HPDE6-E6E7 (cell line): ENCODE data around the gene PLB1.

ENCODE experiments used
- DNase-seq: peaks from one replicate; pipeline ENCODE4 v3.0.0; 2011; ENCODE audit warnings: missing footprints; ENCODE audit errors: extremely low spot score

PLB1 gene

GRCh38 chr2:28495551-28496250, at the start of gene PLB1:
PLB1 (plus strand) TSS chr2:28496060; CDS start chr2:28496115, 55 bp downstream.
- DNase-seq, result no peak

GRCh38 chr2:28446531-28446930, 49.3 kb upstream of the PLB1 start:
- no peak for DNase-seq

GRCh38 chr2:28447086-28447485, 48.8 kb upstream of the PLB1 start:
- DNase-seq, result no peak

- DNase-seq, result no peak
Observed at GRCh38 chr2:28447943-28448792, 47.7 kb upstream of the PLB1 start.

GRCh38 chr2:28448793-28449100, 47.1 kb upstream of the PLB1 start:
- DNase-seq, result no peak

- DNase-seq, result no peak
Observed at GRCh38 chr2:28449126-28449487, 46.8 kb upstream of the PLB1 start.

GRCh38 chr2:28449488-28450395, 46.1 kb upstream of the PLB1 start:
- no peak for DNase-seq

- no peak for DNase-seq
Observed at GRCh38 chr2:28450901-28451565, 44.8 kb upstream of the PLB1 start.

GRCh38 chr2:28451793-28452533, 43.9 kb upstream of the PLB1 start:
- no peak for DNase-seq

GRCh38 chr2:28452534-28453081, 43.3 kb upstream of the PLB1 start:
- peak; percentile 54 for DNase-seq

- no peak for DNase-seq
Observed at GRCh38 chr2:28453396-28453795, 42.5 kb upstream of the PLB1 start.

GRCh38 chr2:28454016-28454930, 41.6 kb upstream of the PLB1 start:
- no peak for DNase-seq

GRCh38 chr2:28457237-28457636, 38.6 kb upstream of the PLB1 start:
- no peak for DNase-seq

GRCh38 chr2:28461056-28461455, 34.8 kb upstream of the PLB1 start:
- no peak for DNase-seq

- DNase-seq, result no peak
Observed at GRCh38 chr2:28462122-28462521, 33.7 kb upstream of the PLB1 start.

GRCh38 chr2:28463211-28463816, 32.5 kb upstream of the PLB1 start:
- no peak for DNase-seq

- DNase-seq, result no peak
Observed at GRCh38 chr2:28463893-28464292, 32.0 kb upstream of the PLB1 start.

- DNase-seq, result no peak
Observed at GRCh38 chr2:28465148-28465885, 30.5 kb upstream of the PLB1 start.

GRCh38 chr2:28469304-28469703, 26.6 kb upstream of the PLB1 start:
- DNase-seq, result no peak
